GM21528 (cell line): Measurements from ENCODE around the gene P2RX5.
A peak's percentile ranks its signal among the peaks of the same experiment; 100 is the strongest.
"Not testable (repeated sequence)": the region's sequence is repeated elsewhere in the genome, so short reads cannot be mapped to it uniquely, and the experiment has no call there.

Experiments
- ATAC-seq: cut with Tn5 transposase; IDR thresholded peaks from one replicate; pipeline ENCODE4 v1.9.1; 2021; ENCODE audit warnings: mild to moderate bottlenecking, moderate library complexity; ENCODE audit not compliant: unreplicated experiment, low FRiP score

Gene P2RX5

DNA sequence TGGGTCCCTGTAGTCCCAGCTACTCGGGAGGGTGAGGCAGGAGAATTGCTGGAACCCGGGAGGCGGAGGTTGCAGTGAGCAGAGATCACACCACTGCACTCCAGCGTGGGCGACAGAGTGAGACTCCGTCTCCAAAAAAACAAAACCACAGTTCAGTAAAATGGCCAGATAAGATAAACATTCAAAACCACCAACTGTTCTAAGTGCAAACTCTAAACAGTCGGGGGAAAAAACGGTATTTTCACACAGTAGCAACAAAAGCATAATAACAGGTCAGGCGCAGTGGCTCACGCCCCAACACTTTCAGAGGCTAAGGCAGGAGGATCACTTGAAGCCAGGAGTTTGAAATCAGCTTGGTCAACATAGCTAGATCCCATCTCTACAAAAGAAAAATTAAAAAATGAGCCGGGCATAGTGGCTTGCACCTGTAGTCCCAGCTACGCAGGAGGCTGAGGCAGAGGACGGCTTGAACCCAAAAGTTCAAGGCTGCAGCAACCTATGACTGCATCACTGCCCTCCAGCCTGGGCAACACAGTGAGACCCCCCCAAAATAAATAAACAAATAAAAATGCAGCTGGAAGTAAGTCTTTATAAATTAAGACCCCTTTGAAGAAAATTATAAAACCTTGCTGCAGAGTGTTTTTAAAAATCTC is 17.0 kb upstream of the P2RX5 start:
- no peak for ATAC-seq

DNA sequence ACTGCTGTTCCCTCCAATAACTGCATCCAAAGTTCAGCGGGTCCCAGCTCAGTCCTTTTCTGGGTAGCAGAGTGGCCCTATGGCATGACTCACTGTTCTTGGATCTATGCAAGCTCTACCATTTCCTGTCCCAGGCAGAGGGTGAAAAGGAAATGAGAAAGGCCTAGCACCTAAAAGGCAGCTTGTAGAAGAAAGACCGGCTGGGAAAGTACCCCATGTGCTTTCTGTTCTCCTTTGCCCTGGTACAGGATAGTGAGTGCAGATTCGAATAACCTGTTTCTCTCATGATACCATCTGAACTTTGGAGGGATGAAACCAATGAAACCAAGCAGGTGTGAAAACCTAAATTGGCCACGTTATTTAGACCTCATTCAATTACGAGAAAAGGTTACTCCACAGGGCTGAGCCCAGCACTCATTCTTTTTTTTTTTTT is 15.0 kb upstream of the P2RX5 start:
- ATAC-seq = peak; percentile 87

DNA sequence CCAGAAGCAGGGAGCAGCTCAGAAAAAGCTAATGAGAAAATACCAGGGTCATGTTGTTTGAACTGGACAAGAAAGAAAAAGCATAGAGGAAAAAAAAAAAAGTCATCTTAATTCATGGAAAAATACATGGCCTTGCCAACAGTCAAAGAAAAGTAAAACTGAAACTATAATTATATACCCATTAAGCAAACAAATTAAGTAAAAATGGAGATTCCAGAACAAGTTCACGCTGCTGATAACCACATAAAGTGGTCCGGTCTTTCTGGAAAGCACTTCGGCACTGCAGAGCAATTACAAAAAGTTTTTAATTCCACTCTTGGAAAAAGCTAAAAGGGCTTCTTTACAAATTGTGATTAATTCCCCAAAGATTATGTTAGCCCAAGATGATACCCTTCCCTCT is 12.4 kb upstream of the P2RX5 start:
- ATAC-seq = no peak

DNA sequence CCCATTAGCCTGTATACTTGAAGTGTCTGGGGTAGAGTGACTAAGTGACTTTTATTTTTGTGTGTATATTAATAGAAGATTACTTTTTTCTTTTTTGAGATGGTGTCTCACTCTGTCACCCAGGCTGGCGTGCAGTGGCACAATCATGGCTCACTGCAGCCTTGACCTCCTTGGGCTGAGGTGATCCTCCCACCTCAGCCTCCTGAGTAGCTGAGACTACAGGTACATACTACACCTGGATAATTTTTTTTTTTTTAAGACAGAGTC is 9.7 kb upstream of the P2RX5 start:
- ATAC-seq = not testable (repeated sequence)

DNA sequence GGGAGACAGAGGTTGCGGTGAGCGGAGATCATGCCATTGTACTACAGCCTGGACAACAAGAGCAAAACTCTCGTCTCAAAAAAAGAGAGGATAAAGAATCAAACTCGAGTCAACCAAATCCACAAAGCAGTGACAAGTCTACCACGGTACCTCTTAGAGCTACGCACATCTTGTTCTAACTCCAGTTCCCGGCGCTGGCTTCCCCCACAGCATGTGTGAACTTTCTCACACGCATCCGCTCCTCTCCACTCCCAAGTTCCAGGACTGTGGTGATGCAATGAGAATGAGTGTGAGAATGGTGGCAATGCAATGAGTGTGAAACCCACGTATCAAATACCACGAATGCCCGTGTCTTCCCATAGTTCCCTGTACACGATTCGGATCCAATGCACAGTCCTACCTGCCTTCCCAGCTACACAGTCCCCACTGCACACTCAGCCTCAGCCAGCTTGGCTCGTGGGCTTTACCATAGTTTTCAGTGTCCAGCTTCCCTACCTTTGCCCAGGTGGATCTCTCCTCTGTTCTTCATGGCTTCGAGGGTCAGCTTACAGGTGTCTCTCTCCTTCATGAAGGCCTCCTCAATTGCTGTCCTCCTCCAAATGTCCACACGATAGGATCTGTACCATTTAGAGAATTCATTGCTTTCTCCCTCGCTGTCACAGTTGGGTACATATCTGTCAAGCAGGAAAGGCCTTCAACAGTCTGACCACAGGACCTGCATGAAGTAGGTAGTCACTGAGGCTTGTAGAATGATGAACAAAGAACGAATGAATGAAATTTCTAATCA is 9.2 kb upstream of the P2RX5 start:
- no peak for ATAC-seq

DNA sequence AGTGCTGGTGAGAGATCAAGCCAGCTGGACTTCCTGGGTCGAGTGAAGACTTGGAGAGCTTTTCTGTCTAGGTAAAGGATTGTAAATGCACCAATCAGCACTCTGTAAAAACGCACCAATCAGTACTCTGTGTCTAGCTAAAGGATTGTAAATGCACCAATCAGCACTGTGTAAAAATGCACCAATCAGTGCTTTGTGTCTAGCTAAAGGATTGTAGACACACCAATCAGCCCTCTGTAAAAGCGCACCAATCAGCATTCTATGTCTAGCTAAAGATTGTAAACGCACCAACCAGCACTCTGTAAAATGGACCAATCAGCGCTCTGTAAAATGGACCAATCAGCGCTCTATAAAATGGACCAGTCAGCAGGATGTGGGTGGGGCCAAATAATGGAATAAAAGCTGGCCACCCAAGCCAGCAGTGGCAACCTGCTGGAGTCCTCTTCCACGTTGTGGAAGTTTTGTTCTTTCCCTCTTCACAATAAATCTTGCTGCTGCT is 6.1 kb upstream of the P2RX5 start:
- not testable (repeated sequence) for ATAC-seq

DNA sequence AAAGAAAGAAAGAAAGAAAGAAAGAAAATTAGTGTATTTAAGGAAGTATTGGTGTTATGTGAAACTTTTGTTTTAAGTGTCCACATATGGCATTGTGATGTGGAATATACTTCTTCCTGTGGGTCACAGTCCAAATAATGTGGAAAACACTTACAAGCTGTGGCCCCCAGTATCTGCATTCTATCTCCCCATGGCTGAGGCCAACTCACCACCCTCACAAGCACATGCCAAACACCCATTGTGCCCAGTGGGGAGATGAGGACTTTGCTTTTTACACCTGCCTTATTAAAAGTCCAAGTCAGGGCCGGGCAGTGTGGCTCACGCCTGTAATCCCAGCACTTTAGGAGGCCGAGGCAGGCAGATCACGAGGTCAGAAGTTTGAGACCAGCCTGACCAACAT is 4.0 kb upstream of the P2RX5 start:
- no peak for ATAC-seq

DNA sequence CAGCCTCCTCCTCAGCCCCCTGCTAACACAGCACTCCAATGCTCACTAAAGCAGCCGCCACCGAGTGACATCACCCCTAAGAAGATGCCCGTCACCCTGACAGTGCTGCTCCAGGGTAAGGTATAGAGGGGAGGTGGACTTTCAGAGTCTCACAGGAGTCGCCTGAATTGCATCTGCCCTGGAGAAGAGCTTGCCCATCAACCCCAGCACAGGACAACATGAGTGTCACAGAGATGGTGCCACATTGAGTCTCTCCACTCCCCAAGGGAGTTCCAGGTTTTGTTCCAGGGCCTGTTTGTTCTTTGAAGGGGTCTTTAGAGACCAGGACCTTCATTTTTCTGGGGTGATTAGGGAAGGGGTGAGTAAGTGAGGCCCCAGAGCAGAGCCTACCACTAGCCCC is 2.2 kb upstream of the P2RX5 start:
- no peak for ATAC-seq

DNA sequence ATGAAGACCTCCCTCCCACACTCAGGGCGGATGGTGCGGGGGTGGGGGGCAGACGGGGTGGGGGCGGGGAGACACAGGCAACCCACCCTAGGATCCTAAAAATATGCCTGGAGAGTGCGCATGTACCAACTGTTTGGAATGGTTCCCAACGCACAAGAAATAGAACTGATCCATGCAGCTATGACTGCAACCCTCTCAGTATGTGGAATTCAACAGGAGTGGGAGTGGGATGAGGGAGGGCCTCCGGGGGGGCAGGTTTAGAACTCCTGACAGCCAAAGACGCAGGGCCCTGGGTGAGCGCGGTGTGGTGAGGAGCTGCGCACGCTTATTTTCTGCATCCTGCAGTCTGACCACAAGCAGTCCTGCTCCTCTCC is 1.1 kb upstream of the P2RX5 start:
- ATAC-seq = no peak

DNA sequence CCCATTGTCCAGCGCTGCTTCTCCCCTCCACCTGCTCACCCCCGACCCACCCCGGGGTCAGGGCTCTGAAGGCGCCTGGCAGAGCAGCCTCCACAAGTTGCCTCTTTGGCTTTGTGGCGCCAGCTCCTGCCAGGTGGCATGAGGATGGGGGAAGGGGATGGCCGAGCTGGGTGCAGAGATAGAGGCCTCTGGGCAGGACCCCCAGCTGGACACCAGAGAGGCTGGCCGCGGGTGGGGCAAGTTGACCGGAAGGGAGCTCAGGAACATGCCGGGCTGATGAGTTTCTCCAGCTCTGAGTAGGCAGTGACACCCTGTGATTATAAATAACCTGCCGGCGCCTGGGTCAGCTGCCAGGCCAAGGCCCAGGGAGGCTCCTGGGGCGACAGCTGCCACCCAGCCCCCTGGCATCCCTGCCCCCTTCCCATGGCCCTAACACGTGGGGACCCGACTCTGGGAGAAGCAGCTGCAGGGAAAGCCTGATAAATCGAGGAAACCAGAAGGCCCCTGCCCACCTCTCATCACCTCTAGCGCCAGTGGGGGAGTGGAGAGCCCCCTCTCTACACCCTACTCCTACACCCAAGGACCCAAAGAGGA is 729 bp downstream of the P2RX5 start:
- no peak for ATAC-seq

DNA sequence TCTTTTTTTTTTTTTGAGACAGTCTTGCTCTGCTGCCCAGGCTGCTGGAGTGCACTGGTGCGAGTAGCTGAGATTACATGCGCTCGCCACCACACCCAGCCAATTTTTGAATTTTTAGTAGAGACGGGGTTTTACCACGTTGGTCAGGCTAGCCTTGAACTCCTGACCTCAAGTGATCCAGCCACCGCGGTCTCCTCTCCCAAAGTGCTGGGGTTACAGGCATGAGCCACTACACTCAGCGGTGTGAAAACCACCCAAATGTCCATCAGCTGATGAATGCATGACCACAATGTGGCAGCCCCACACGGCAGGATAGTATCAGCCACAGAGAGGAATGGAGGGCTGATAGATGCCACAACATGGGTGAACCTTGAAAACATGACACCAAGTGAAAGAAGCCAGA is 2.1 kb downstream of the P2RX5 start:
- no peak for ATAC-seq

DNA sequence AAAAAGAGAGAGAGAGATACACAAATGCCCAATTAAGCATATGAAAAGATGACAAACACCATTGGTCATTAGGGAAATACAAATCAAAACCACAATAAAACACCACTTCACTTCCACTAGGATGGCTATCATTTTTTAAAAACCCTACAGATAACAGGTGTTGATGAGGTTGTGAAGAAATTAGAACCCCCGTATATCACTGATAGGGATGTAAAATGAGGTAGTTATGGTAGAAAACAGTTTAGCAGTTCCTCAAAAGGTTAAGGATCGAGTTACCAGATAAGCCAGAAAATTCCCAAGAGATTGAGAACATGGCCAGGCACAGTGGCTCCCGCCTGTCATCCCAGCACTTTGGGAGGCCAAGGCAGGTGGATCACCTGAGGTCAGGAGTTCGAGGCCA is 2.8 kb downstream of the P2RX5 start:
- ATAC-seq = no peak

DNA sequence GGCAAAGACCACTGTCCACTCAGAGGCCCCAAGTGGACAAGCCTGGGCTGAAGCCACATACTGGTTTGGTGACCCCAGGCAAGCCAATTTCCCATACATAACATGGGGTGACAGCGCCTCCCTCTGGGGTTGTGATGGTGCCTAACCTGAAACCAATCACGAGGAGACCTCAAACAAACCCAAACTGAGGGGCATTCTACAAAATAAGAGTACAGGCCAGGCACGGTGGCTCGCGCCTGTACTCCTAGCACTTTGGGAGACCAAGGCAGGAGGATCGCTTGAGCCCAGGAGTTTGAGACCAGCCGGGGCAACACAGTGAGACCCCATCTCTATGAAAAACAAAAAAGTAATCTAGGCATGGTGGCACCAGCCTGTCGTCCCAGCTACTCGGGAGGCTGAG is 3.6 kb downstream of the P2RX5 start:
- ATAC-seq = no peak

DNA sequence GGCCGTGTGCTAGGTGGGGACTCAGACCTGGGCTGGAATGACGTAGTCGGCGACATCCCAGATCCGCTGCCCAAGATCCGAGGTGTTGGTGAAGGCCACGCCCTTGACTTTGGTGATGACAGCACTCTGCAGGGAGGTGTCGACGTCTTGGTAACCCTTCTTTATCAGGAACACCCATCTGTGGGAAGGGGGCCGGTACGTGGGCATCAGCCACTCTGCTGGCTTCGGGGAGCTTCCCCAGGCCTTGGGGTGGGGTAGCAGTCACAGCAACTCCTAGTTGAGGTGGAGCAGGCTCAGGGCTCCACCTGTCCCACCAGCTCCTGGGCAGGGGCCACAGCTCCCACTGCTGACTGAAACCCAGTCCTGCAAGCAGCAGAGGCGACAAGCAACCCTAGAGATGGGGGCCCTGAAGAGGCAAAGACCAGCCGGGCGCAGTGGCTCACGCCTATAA is 4.3 kb downstream of the P2RX5 start:
- no peak for ATAC-seq

DNA sequence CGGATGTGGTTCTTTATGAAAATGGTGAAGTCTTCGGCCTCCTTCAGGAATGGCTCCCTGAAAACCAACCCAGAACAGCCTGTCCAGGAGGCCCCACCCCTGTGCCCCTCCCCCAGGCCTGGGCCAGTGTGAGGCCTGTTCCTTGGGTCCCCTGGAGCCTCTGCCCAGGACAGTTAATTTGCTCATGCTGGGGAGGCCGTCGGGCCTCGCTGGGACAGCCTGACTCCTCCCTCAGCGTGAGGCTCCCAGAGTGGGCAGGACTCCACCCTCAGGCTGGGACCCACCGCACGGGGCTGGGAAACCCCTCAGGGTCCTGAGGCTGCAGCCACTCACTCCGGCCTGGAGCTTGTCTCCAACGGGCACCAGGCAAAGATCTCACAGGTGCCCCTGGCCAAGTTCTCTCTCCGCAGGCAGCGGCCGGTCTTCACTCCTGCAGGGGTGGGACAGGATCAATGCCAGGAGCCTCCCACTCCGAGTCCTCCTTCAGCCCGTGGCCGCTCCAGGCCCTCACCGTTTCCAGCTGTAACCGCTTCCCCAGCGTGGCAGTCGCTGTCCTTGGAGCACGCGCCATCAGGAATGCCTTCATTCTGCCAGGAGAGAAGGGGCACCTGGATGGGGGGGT is 5.8 kb downstream of the P2RX5 start:
- no peak for ATAC-seq

DNA sequence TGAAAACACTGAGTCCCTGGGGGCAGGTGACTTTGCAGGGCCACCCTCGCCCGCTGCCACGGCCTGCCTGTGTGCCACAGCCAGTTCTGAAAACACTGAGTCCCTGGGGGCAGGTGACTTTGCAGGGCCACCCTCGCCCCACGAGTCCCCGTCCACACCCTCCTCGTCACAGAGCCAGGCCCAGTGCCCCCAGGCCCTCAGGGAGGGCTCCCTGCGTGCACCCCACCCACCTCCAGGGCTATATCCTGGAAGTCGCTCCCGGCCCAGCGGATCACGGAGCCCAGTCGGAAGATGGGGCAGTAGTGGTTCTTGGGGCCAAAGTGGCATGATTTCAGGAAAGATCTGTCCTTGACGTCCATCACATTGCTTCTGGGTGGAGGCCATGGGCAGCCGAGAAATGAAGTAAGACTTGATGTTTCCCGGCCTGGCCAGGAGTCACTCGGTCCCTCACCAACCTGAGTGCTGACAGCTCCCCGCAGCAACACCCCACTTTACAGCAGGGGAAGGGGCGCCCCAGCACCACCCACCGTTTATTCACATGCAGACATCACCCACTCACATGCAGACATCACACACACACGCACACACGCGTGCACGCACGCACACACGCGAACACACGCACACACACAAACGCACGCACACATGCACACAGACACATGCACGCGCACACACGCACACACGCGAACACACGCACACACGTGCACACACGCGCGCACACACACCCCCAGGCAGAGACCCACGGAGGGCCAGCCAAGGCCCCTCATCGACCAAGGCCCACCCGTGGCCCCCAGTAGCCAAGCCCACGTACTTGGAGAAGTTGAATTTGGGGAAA is 6.5 kb downstream of the P2RX5 start:
- no peak for ATAC-seq

DNA sequence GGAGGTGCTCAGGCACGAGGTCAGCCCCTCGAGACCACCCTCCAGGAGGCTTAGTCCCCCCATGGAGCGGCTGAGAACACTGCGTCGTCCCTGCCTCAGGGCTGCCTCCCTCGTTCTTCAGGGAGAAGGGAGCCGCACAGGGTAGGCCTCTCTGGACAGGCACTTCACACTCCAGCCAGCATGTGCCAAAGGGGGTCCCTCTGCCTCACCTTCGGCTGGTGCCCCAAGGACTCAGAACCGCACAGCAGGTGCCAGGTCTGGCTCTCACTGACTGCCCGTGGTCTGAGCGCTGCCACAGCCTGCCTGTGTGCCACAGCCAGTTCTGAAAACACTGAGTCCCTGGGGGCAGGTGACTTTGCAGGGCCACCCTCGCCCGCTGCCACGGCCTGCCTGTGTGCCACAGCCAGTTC is 7.1 kb downstream of the P2RX5 start:
- no peak for ATAC-seq

DNA sequence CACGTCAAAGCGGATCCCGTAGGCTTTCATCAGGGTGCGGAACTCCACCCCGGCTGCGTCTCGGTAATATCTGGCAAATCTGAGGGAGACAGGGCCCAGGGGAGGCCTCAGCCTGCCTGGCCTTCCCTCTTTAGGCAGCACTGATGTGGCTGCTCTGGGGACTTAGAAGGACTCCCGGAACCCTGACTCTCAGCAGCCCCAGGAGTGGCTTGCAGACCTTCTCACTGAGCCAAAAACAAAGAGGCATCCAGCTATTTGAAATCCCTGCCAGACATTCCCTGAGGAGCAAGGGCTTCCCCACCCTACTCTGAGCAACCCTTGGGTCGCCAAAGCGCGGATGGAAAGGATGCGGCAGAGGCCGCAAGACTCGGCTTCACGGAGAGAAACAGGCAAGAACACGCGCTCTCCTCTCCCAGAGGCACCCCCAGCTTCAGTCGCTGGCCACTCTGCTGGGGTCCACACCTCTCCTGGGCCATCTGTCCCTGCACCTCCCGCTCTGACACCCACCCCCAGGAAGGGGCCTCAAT is 7.9 kb downstream of the P2RX5 start:
- ATAC-seq = no peak

DNA sequence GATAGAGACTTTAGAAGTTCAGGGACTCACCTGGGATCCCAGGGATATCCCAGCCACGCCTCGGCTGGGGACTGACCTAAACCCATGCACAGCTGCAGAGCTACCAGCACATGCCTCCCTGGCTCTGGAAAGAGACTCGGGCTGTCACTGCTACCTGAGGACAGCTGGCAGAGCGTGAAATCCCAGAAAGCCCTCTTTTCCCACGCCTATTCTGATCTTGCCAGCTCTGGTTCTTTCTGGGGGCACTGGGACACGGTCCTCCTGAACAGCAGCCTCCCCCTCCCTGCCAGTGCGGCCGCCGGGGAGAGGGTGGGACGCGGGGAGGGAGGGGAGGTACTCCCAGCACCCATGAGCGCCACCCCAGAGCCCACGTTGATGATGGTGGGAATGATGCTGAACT is 10.8 kb downstream of the P2RX5 start:
- no peak for ATAC-seq

DNA sequence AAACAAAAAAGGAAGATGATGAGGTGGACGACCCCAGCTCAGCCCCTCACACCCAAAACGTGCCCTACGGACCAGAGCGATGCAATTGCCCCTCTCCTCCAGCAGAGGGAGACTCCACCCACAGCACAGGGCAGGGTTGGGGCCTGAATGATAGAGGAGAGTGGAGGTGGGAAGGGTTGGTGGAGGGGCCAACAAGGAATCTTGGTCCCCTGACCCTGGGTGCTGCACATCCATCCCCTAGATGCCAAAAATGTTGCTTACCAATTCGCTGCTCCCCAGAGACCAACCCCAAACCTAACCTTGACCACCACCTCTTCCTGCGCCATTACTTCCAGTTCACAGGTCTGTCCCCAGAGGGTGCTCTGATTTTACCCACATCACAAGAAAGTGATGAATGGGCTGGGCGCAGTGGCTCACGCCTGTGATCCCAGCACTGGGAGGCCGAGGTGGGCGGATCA is 12.9 kb downstream of the P2RX5 start:
- peak; percentile 61 for ATAC-seq
